HG02623 (cell line): ENCODE measurements around the gene C1QL4.
"Not testable (repeated sequence)": the region's sequence is repeated elsewhere in the genome, so short reads cannot be mapped to it uniquely, and the experiment has no call there.

Experiments
- ATAC-seq: cut with Tn5 transposase; IDR thresholded peaks from one replicate; pipeline ENCODE4 v1.9.1; 2021; ENCODE audit warnings: moderate library complexity; ENCODE audit not compliant: unreplicated experiment

C1QL4 gene

DNA sequence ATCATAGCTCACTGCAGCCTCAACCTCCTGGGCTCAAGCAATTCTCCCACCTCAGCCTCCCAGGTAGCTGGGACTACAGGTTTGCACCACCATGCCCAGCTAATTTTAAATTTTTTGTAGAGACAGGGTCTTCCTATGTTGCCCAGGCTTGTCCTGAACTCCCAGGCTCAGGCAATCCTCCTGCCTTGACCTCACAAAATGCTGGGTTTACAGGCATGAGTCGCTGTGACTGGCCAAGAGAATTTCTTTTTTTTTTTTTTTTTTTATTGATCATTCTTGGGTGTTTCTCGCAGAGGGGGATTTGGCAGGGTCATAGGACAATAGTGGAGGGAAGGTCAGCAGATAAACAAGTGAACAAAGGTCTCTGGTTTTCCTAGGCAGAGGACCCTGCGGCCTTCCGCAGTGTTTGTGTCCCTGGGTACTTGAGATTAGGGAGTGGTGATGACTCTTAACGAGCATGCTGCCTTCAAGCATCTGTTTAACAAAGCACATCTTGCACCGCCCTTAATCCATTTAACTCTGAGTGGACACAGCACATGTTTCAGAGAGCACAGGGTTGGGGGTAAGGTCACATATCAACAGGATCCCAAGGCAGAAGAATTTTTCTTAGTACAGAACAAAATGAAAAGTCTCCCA is 54.1 kb downstream of the C1QL4 start:
- ATAC-seq: not testable (repeated sequence)
